Central memory CD8-positive, alpha-beta T cell (primary cell): ENCODE results near the gene SBDS.
"Not testable (repeated sequence)": the region's sequence is repeated elsewhere in the genome, so short reads cannot be mapped to it uniquely, and the experiment has no call there.

Source experiments
- ATAC-seq: fragments of 150-1000 bp; cut with Tn5 transposase; replicated peaks from 2 replicates; pipeline ENCODE4 v1.10.0; 2022; ENCODE audit warnings: mild to moderate bottlenecking, moderate FRiP score, moderate number of reproducible peaks; ENCODE audit not compliant: poor library complexity, severe bottlenecking; ENCODE audit errors: extremely low read depth
- DNase-seq, 2 donors: peaks; one replicate each; pipeline ENCODE4 v3.0.0; 2021; ENCODE audit warnings: low spot score in 2 of 2
- H3K27ac Mint-ChIP-seq: one replicate; pipeline ENCODE4 v1.8.0; 2022; ENCODE audit warnings: low read depth, mild to moderate bottlenecking, moderate library complexity, mixed read lengths
- H3K27me3 Mint-ChIP-seq: one replicate; pipeline ENCODE4 v1.8.0; 2022; ENCODE audit warnings: mixed read lengths
- H3K36me3 Mint-ChIP-seq: one replicate; pipeline ENCODE4 v1.8.0; 2022; ENCODE audit warnings: mild to moderate bottlenecking, moderate library complexity, mixed read lengths; ENCODE audit not compliant: insufficient read depth
- H3K4me1 Mint-ChIP-seq: one replicate; pipeline ENCODE4 v1.8.0; 2022; ENCODE audit warnings: mixed read lengths
- H3K4me3 Mint-ChIP-seq: one replicate; pipeline ENCODE4 v1.8.0; 2022; ENCODE audit warnings: mild to moderate bottlenecking, moderate library complexity, mixed read lengths
- H3K9me3 Mint-ChIP-seq: one replicate; pipeline ENCODE4 v1.8.0; 2022; ENCODE audit warnings: mixed read lengths

SBDS gene

GRCh38 chr7:67017971-67018370 is 22.6 kb upstream of the SBDS start:
- H3K4me3 Mint-ChIP-seq, ATAC-seq, H3K4me1 Mint-ChIP-seq, H3K27me3 Mint-ChIP-seq, H3K9me3 Mint-ChIP-seq, H3K27ac Mint-ChIP-seq, DNase-seq: not testable (repeated sequence)
- H3K36me3 Mint-ChIP-seq, result peaks cover 73% of the 10 kb centered on the region

GRCh38 chr7:67014076-67014622 is 18.8 kb upstream of the SBDS start:
- not testable (repeated sequence) for H3K4me1 Mint-ChIP-seq, ATAC-seq, H3K4me3 Mint-ChIP-seq, H3K9me3 Mint-ChIP-seq, DNase-seq, H3K27ac Mint-ChIP-seq, H3K27me3 Mint-ChIP-seq
- peaks cover 79% of the 10 kb centered on the region for H3K36me3 Mint-ChIP-seq

GRCh38 chr7:67009677-67010076 is 14.3 kb upstream of the SBDS start:
- not testable (repeated sequence) for ATAC-seq, DNase-seq, H3K9me3 Mint-ChIP-seq, H3K27me3 Mint-ChIP-seq, H3K4me3 Mint-ChIP-seq, H3K27ac Mint-ChIP-seq, H3K4me1 Mint-ChIP-seq
- peaks cover 78% of the 10 kb centered on the region for H3K36me3 Mint-ChIP-seq

GRCh38 chr7:67008260-67008659 is 12.9 kb upstream of the SBDS start:
- Mint-ChIP-seq H3K4me3 (no peak overlapping the region), H3K27me3 (no peaks in the 10 kb centered on the region), H3K36me3 (peaks cover 68% of the 10 kb centered on the region), H3K4me1 (no peaks in the 10 kb centered on the region), H3K27ac (peak overlapping the region; percentile 55), H3K9me3 (no peaks in the 10 kb centered on the region)
- DNase-seq (no peak), ATAC-seq (no peak)

- Mint-ChIP-seq H3K9me3 (no peaks in the 10 kb centered on the region), H3K27ac (no peak overlapping the region), H3K4me1 (no peaks in the 10 kb centered on the region), H3K4me3 (no peak overlapping the region), H3K27me3 (no peaks in the 10 kb centered on the region), H3K36me3 (peaks cover 62% of the 10 kb centered on the region)
- DNase-seq, result no peak
- ATAC-seq, result no peak
These were observed 11.6 kb upstream of the SBDS start for GRCh38 chr7:67006965-67007364.

- ATAC-seq, H3K4me3 Mint-ChIP-seq, H3K27ac Mint-ChIP-seq, DNase-seq, H3K9me3 Mint-ChIP-seq, H3K27me3 Mint-ChIP-seq, H3K4me1 Mint-ChIP-seq: not testable (repeated sequence)
- peaks cover 44% of the 10 kb centered on the region for H3K36me3 Mint-ChIP-seq
These were observed 8.8 kb upstream of the SBDS start for GRCh38 chr7:67004145-67004544.

- not testable (repeated sequence) for H3K27ac Mint-ChIP-seq, ATAC-seq, DNase-seq, H3K27me3 Mint-ChIP-seq, H3K9me3 Mint-ChIP-seq, H3K4me3 Mint-ChIP-seq
- Mint-ChIP-seq H3K4me1 (peaks cover 12% of the 10 kb centered on the region), H3K36me3 (peaks cover 26% of the 10 kb centered on the region)
These were observed 5.3 kb upstream of the SBDS start for GRCh38 chr7:67000601-67001258.

- ATAC-seq (peak; percentile 81), DNase-seq (peak; percentile 98 to 99)
- Mint-ChIP-seq H3K4me1 (peaks cover 35% of the 10 kb centered on the region), H3K36me3 (peaks cover 47% of the 10 kb centered on the region), H3K27ac (peak within 1 kb of the TSS; percentile 100), H3K4me3 (peak within 1 kb of the TSS; percentile 99)
- not testable (repeated sequence) for H3K9me3 Mint-ChIP-seq, H3K27me3 Mint-ChIP-seq
These were observed 1.2 kb upstream of the SBDS start, which contains the start of gene TYW1 for GRCh38 chr7:66996444-66997191. TSS of gene TYW1 (plus strand) at chr7:66996833. CDS start at chr7:66996979, 146 bp downstream.

GRCh38 chr7:66994691-66995049 is 716 bp downstream of the SBDS start:
- H3K9me3 Mint-ChIP-seq, H3K27me3 Mint-ChIP-seq: not testable (repeated sequence)
- peaks cover 35% of the 10 kb centered on the region for H3K4me1 Mint-ChIP-seq
- ATAC-seq (peak; percentile 76), DNase-seq (peak; percentile 27 to 63)
- peak overlapping the region; percentile 99 for H3K4me3 Mint-ChIP-seq
- H3K27ac Mint-ChIP-seq, result peak overlapping the region; percentile 100
- peaks cover 64% of the 10 kb centered on the region for H3K36me3 Mint-ChIP-seq

- peak overlapping the region; percentile 100 for H3K27ac Mint-ChIP-seq
- H3K27me3 Mint-ChIP-seq, ATAC-seq, H3K9me3 Mint-ChIP-seq, DNase-seq: not testable (repeated sequence)
- peaks cover 35% of the 10 kb centered on the region for H3K4me1 Mint-ChIP-seq
- H3K36me3 Mint-ChIP-seq, result peaks cover 66% of the 10 kb centered on the region
- H3K4me3 Mint-ChIP-seq, result peak overlapping the region; percentile 99
These were observed 1.3 kb downstream of the SBDS start for GRCh38 chr7:66994051-66994450.

- not testable (repeated sequence) for H3K9me3 Mint-ChIP-seq, DNase-seq, H3K27ac Mint-ChIP-seq, H3K27me3 Mint-ChIP-seq, H3K4me3 Mint-ChIP-seq, ATAC-seq
- Mint-ChIP-seq H3K36me3 (peaks cover 72% of the 10 kb centered on the region), H3K4me1 (peaks cover 16% of the 10 kb centered on the region)
These were observed 5.8 kb downstream of the SBDS start for GRCh38 chr7:66989552-66989951.

- peaks cover 14% of the 10 kb centered on the region for H3K9me3 Mint-ChIP-seq
- not testable (repeated sequence) for DNase-seq, H3K27ac Mint-ChIP-seq, H3K27me3 Mint-ChIP-seq, H3K36me3 Mint-ChIP-seq, H3K4me3 Mint-ChIP-seq, ATAC-seq, H3K4me1 Mint-ChIP-seq
These were observed 15.1 kb downstream of the SBDS start for GRCh38 chr7:66980336-66980735.

- peaks cover 14% of the 10 kb centered on the region for H3K9me3 Mint-ChIP-seq
- H3K27ac Mint-ChIP-seq, H3K27me3 Mint-ChIP-seq, ATAC-seq, DNase-seq, H3K36me3 Mint-ChIP-seq, H3K4me1 Mint-ChIP-seq, H3K4me3 Mint-ChIP-seq: not testable (repeated sequence)
These were observed 16.4 kb downstream of the SBDS start for GRCh38 chr7:66979013-66979412.
